GM19023 (cell line): ENCODE measurements around the gene GIPC1.

ENCODE experiments used
- ATAC-seq: cut with Tn5 transposase; IDR thresholded peaks from one replicate; pipeline ENCODE4 v1.9.1; 2021; ENCODE audit warnings: mild to moderate bottlenecking, moderate library complexity; ENCODE audit not compliant: unreplicated experiment

Gene GIPC1

GRCh38 chr19:14441041-14441938 is 54.6 kb downstream of the GIPC1 start:
- ATAC-seq: no peak

DNA sequence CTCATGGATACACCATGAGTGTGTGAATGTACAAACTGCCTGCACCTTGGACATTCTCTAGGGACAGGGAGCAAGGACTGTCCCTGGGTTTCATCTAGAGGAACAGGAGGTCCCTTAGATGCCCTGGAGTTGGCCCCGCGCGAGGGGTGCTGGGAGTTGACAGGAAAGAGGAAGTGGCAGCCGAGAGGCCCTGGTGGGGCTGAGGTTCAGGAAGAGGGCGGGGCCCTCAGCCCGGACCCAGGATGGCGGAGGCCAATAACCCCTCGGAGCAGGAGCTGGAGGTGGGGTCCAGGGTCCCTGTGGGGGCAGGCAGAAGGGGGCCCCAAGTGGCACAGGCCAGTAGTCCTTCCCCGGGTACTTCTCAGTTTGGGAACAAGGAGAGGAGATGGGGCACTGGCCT is 55.9 kb downstream of the GIPC1 start:
- ATAC-seq: peak; percentile 77

DNA sequence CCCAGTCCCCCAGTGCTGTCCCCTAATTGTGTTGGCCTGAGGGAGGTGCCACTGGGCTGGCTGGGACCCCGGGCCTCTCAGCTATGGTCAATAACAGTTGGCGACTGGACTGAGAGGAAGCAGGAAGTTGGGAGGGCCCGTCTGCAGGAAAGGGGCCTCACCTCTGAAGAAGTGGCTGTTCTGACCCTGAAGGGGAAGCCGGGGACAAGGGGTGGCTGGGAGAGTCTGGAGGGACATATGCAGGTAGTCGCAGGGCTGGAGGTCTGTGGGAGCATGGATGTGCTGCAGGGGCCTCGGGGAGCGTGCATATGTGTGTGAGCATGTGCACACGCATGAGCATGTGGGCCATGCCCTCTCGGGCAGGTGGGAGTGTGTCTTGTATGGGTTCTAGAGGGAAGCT is 56.9 kb downstream of the GIPC1 start:
- no peak for ATAC-seq

- no peak for ATAC-seq
Observed at GRCh38 chr19:14437578-14438140, 58.3 kb downstream of the GIPC1 start.

DNA sequence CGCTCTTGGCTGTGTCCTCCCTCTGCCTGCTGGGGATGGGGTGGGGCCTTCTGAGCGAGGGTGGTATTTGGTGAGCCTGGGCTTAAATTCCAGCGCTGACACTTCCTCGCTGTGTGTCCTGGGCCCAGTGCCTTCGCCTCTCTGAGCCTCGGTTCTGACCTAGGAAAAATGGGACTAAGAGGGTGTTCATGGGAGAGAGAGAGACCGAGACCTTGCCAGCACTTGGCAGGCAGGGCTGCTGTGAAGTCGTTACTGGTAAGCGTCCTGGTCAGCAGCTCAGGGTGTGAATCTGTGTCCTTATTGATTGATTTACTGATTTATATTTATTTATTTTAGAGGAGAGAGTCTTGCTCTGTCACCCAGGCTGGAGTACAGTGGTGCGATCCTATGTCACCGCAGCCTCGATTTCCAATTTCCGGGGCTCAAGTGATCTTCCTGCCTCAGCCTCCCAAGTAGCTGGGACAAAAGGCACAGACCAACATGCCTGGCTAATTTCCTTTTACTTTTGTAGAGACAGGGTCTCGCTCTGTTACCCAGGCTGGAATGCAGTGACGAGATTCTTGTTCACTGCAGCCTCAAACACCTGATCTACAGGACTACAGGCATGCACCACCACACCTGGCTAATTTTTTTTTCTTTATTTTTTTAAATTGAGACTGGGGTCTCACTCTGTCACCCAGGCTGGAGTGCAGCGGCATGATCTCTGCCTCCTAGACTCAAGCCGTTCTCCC is 60.4 kb downstream of the GIPC1 start:
- no peak for ATAC-seq

- no peak for ATAC-seq
Observed at GRCh38 chr19:14434543-14435319, 61.2 kb downstream of the GIPC1 start.

GRCh38 chr19:14433554-14434501 is 62.1 kb downstream of the GIPC1 start:
- ATAC-seq: no peak

- ATAC-seq: no peak
Observed at GRCh38 chr19:14432791-14433553, 63.0 kb downstream of the GIPC1 start, which contains the start of gene PKN1. Gene PKN1, plus strand, starts transcription at chr19:14433306. Its CDS starts 216 bp downstream, at chr19:14433522.

- no peak for ATAC-seq
Observed at GRCh38 chr19:14430712-14431111, 65.2 kb downstream of the GIPC1 start.

GRCh38 chr19:14428882-14429416 is 67.0 kb downstream of the GIPC1 start:
- ATAC-seq: no peak
